Osteocyte (in vitro differentiated cells): ENCODE measurements around the gene CYP2U1. TPM values are rescaled to one million over a fixed set of nuclear protein-coding genes. Genes with fewer than 3 reads are reported as not detected.

Experiments
- DNase-seq: peaks from one replicate; pipeline ENCODE4 v3.0.0; 2021; ENCODE audit warnings: mixed read lengths; ENCODE audit not compliant: unreplicated experiment; ENCODE audit errors: extremely low spot score
- H3K27ac Mint-ChIP-seq: one replicate; pipeline ENCODE4 v1.8.0; 2021; ENCODE audit warnings: mild to moderate bottlenecking, mixed read lengths; ENCODE audit not compliant: unreplicated experiment
- H3K27me3 Mint-ChIP-seq: one replicate; pipeline ENCODE4 v1.8.0; 2021; ENCODE audit warnings: mixed read lengths; ENCODE audit not compliant: unreplicated experiment
- H3K36me3 Mint-ChIP-seq: one replicate; pipeline ENCODE4 v1.8.0; 2021; ENCODE audit warnings: mixed read lengths; ENCODE audit not compliant: unreplicated experiment
- H3K4me1 Mint-ChIP-seq: one replicate; pipeline ENCODE4 v1.8.0; 2021; ENCODE audit warnings: mixed read lengths; ENCODE audit not compliant: unreplicated experiment
- H3K4me3 Mint-ChIP-seq: one replicate; pipeline ENCODE4 v1.8.0; 2021; ENCODE audit warnings: mild to moderate bottlenecking, moderate library complexity, mixed read lengths; ENCODE audit not compliant: unreplicated experiment
- H3K9me3 Mint-ChIP-seq: one replicate; pipeline ENCODE4 v1.8.0; 2021; ENCODE audit warnings: mixed read lengths; ENCODE audit not compliant: unreplicated experiment
- CTCF ChIP-seq: fragments of 200-600 bp; sonication (generic); IDR thresholded peaks from 2 replicates; pipeline ENCODE4 v1.5.0; 2021; ENCODE audit warnings: antibody characterized with exemption, mild to moderate bottlenecking, moderate library complexity
- total RNA-seq: library from RNA; stranded (reverse); gene quantifications from 2 replicates; pipeline ENCODE4 v1.2.1, GENCODE V29; 2021

CYP2U1 gene
- total RNA-seq, 1 donor from 2014 or later = 12.5 TPM

- Mint-ChIP-seq H3K9me3 (no peaks in the 10 kb centered on the region), H3K4me1 (no peaks in the 10 kb centered on the region), H3K4me3 (no peak overlapping the region), H3K27ac (no peak overlapping the region), H3K27me3 (no peaks in the 10 kb centered on the region), H3K36me3 (peaks cover 14% of the 10 kb centered on the region)
- TF ChIP-seq CTCF = no peak
- no peak for DNase-seq
These were observed 24.8 kb upstream of the CYP2U1 start for GRCh38 chr4:107906458-107907100.

GRCh38 chr4:107908377-107908776, 23.0 kb upstream of the CYP2U1 start:
- no peak overlapping the region for H3K4me3 Mint-ChIP-seq
- peaks cover 14% of the 10 kb centered on the region for H3K36me3 Mint-ChIP-seq
- DNase-seq = no peak
- no peak for TF ChIP-seq CTCF
- H3K27ac Mint-ChIP-seq = no peak overlapping the region
- H3K27me3 Mint-ChIP-seq = no peaks in the 10 kb centered on the region
- no peaks in the 10 kb centered on the region for H3K4me1 Mint-ChIP-seq
- H3K9me3 Mint-ChIP-seq = no peaks in the 10 kb centered on the region

- H3K4me1 Mint-ChIP-seq = no peaks in the 10 kb centered on the region
- no peak for DNase-seq
- H3K4me3 Mint-ChIP-seq = no peak overlapping the region
- H3K9me3 Mint-ChIP-seq = peaks cover 2% of the 10 kb centered on the region
- no peak overlapping the region for H3K27ac Mint-ChIP-seq
- no peaks in the 10 kb centered on the region for H3K27me3 Mint-ChIP-seq
- peaks cover 12% of the 10 kb centered on the region for H3K36me3 Mint-ChIP-seq
- peak; percentile 84 for TF ChIP-seq CTCF
These were observed 18.0 kb upstream of the CYP2U1 start for GRCh38 chr4:107913283-107913899.

- no peak overlapping the region for H3K27ac Mint-ChIP-seq
- peaks cover 14% of the 10 kb centered on the region for H3K9me3 Mint-ChIP-seq
- H3K4me1 Mint-ChIP-seq = no peaks in the 10 kb centered on the region
- peaks cover 11% of the 10 kb centered on the region for H3K36me3 Mint-ChIP-seq
- H3K4me3 Mint-ChIP-seq = no peak overlapping the region
- no peaks in the 10 kb centered on the region for H3K27me3 Mint-ChIP-seq
- DNase-seq = no peak
- no peak for TF ChIP-seq CTCF
These were observed 16.1 kb upstream of the CYP2U1 start for GRCh38 chr4:107915220-107915619.

GRCh38 chr4:107916623-107917022, 14.7 kb upstream of the CYP2U1 start:
- no peak for DNase-seq
- Mint-ChIP-seq H3K36me3 (peaks cover 7% of the 10 kb centered on the region), H3K4me3 (no peak overlapping the region), H3K9me3 (peaks cover 18% of the 10 kb centered on the region), H3K27ac (no peak overlapping the region), H3K4me1 (no peaks in the 10 kb centered on the region), H3K27me3 (no peaks in the 10 kb centered on the region)
- no peak for TF ChIP-seq CTCF
